GM10266 (cell line): ENCODE data around the gene FRMPD2.
"Not testable (repeated sequence)": the region's sequence is repeated elsewhere in the genome, so short reads cannot be mapped to it uniquely, and the experiment has no call there.

Experiments used
- DNase-seq: peaks from one replicate; pipeline ENCODE4 v3.0.0; 2012; ENCODE audit errors: extremely low spot score
- CTCF ChIP-seq: IDR thresholded peaks from 2 replicates; pipeline ENCODE4 v1.5.1; 2012; ENCODE audit warnings: mild to moderate bottlenecking, low read depth; ENCODE audit not compliant: control insufficient read depth, insufficient read depth; ENCODE audit errors: missing control alignments

FRMPD2 gene

DNA sequence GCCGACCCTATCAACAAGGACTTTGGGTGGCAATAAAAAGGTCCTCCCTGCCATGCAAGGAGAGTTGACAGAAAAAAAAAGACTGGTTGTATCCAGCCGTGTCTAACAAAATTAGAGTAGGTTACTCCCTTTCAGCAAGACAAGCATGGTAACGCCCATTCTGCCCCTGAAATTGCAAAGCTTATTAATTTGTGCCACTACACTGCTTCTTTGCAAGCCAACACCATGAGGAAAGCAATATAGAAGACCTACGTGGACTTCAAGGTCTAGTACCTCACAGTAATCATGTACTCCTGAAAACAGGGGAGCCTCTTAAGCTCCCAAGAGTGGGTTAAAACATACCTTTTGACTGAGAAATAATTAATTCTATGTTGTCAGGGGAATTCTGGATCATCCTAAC lies 90.3 kb downstream of the FRMPD2 start:
- TF ChIP-seq CTCF: no peak
- no peak for DNase-seq

GRCh38 chr10:48172715-48173114 lies 101.8 kb downstream of the FRMPD2 start:
- DNase-seq: not testable (repeated sequence)

DNA sequence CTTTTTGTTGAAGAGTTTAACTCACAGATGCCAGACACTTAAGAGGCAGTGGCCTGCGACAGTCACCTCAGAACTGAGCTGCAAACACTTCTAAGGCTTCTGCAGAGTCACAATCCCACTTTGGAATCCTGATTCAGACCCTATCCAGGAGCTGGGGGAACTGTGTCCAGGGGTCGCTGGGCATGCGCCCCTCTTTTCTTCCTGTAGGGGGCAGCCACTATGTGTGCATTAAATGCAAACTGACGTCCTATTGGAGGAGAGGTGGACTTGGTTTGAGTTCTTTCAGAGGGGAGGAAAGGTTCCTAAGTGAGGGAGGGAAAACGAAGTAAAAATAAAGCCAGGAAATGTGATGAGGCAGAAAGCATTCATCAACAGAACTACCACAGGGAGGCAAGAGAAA lies 113.8 kb downstream of the FRMPD2 start:
- not testable (repeated sequence) for DNase-seq

- DNase-seq: not testable (repeated sequence)
These were observed 114.3 kb downstream of the FRMPD2 start for GRCh38 chr10:48160163-48160562.

DNA sequence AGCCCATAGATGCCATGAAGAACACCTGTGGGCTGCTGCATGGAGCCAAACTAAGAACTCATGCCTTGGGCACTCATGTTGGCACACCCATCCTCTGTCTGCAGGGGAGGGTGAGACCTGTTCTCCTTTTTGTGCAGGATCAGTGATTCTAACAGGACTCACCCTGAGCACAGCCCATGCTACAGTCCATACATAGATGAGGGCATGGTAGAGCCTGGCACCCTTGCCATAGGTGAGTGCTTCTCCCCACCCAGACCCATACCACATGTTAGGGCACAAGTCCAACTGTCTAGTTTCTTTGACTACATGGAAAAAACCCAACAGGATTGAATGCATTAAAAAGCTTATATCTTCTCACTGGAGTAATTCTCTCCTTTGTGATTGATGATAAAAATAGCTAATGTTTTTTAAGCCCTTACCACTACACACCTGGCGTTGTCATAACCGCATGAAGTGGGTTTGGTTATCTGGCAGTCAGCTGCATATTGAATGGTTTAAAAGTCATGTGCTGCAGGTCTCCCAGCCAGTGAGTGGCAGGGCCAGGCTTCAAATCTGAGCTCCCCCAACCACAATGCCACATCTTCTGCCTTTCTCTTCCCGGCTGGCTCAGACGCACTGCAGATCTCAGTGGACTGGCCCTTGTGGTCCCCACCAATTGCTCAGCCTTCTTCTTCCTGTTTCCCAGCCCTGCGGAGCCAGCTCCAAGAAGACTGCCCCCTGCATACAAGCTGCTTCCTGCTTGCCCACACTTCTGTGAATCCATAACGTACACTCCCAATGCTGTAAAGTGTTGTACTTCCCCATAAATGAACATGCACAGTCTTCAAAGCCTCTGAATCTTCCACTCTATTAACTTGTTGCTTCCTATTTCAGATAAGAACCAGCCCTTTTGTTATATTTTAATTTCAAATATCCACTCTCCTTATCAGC lies 120.0 kb downstream of the FRMPD2 start:
- not testable (repeated sequence) for DNase-seq

GRCh38 chr10:48147643-48148042 lies 126.9 kb downstream of the FRMPD2 start:
- not testable (repeated sequence) for DNase-seq

DNA sequence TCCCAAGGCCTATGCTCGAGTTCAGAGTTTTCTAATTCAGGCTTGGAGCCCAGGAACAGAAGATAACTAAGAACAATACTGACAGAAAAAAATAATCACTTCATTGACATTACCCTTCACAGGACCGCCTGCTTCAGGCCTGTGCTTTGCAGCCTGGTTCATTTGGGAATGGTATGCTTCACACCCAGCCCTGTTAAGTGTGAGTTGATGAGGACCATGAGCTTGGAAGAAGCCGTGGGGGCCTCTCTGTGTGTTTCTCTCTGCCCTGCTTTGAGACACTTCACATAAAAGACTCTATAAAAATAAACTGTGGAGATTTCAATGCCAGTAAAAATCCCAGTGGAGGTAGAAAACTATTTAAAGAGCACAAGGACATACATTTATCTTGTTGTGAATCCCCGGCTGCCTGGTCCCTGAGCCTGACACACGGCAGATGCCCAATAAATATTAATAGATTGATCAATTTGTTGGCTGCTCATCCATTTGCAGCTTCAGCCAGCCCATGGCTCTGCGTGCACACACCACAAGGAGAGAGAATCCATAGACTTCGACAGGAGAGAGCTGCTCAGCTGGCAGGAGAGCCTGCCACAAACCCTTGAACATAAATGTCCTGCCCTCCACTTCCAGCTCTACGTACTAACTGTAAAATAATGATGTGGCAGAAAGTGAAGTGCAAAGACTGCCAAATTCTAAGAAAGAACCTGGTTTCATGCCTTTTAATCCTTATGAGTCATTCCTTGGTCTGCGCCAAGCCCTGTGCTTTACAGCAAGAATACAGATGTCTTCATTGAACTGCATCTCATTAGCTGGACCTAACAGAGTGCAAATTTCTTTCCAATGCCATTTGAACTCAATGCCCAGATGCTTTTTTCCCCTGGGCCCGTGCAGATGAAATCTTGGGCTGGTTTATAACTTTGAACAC lies 130.5 kb downstream of the FRMPD2 start:
- DNase-seq: not testable (repeated sequence)

DNA sequence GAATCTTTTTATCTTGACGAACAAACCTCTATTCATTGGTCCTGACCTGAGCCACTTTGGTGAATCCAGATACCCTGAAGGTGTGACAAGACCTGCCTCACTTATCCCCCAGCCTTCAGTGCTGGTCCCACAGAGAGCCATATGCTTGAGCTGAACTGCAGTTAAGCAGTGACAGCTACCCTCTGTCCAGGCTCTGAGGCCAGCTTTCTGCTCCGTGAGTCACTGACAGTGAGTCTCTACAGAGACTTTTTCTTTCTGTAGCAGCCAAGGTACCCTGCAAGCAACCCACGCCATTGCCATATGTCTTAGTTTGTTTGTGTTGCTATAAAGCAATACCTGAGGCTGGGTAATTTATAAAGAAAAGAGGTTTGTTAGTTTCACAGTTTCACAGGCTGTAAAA lies 133.5 kb downstream of the FRMPD2 start:
- DNase-seq: not testable (repeated sequence)

DNA sequence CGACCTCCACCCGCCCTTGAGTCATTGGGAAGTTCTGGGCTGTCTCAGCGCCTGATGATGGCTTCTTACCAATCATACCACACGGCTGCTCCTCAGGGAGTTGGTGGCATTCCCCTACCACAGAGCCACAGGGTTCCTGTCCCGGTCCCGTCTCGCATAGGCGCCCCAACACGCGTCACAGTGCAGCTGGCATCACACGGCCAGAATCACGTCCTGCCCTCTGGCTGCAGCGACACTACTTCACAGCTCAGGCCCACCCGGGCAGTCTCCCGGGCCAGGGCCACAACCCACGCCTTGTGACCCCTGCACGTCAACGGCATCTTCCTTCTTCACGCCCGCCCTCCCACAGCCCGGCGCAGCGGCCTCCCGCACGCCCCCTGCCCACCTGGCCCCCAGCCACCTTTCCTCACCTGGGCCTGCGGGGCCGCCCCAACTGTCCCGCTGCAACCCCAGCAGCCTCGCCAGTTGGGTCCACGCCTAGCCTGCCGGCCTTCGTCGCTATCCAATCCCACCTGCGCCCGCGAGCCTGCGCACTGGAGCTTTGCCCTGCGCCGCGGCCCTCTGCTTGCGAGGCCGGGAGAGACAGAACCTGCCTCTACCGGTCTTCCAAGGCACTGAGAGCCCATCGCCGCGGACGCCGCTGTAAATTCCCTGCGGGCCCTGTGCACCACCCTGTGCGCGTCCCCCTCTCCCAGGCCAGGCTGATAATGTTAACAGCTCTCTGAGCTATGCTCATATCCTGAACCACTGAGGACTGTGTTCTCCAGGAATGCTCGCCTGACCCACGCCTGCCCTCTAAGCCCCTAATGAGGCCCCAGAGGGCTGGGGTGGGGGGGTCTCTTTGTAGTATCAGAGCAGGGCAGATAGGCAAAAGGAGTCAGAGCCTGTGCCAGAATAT lies 134.3 kb downstream of the FRMPD2 start:
- DNase-seq: not testable (repeated sequence)

DNA sequence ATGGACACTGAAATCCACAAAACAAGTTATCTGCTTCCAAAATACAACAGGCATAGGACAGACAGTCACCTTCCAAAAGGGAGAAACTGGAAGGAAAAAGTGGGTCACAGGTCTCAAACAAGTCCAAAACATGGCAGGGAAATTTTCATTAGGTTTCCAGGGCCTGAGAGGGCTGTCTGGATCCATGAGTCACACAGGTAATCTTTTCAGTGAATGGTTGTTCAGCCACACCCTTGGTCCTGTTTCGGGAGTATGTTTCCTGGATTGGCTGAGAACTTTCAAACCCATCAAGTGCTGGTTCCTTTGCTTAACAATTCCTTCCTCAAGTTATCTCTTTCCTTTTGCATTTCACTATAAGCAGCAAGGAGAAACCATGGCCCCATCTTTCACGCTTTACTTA lies 145.5 kb downstream of the FRMPD2 start:
- not testable (repeated sequence) for DNase-seq

GRCh38 chr10:48126251-48126650 lies 148.2 kb downstream of the FRMPD2 start:
- DNase-seq: not testable (repeated sequence)

DNA sequence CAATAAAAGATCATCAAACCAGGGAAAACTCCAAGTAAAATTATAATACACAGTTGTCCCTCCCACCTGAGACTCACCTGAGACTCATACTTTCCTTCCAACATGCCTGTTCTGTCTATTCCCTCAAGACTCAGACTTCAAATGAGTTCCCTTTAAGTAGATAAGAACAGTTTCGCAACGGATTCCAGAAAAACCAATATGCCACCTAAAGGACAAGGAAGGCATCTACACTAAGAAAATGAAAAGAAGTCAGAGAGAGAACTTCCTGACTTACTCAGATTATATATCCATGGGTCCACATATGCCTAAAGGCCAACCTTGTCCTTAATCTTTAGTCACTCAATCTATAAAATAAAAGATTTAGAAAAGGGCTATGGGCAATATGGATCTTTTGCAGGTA lies 148.9 kb downstream of the FRMPD2 start:
- not testable (repeated sequence) for DNase-seq

DNA sequence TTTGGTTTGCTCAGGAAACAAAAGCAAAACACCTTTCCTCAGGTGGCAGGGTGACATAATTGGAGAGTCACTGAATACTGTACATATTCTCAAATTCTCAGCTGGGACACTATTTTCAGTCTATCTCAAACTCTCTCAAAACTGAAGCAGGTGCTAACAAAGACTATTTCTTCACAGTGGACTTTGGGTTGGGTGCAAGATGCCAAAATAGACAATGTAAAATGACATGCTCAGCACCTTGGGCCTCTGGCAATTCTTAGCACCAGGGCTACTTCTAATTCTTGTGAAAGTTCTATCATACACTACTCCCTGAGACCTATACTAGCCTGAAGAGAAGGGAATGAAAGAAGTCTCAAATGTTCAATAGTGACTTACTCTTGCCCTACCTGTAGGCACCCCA lies 151.9 kb downstream of the FRMPD2 start:
- not testable (repeated sequence) for DNase-seq

DNA sequence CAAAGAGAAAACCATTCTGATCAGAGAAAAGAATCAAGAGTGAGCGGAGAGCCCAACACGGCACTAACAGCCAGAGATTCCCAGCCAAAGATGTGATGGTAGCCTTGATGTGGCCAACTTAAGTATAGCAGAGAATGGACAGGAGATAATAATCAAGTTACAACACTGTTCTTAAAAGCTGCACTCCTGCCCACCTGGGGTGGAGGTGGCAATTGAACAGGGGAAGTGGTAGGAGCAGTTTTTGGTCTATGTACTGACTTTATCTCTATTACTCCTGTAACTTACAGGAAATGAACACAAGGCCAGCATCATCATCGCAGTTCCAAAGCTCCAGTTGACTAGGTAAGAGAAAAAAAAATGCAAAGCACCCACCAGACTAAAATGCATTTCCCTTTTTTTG lies 164.2 kb downstream of the FRMPD2 start:
- DNase-seq: not testable (repeated sequence)
